Duodenal mucosa (tissue), 2 donors: Measurements from ENCODE around the gene PCDH1.

ENCODE experiments used
- H3K27ac ChIP-seq: one replicate; pipeline ENCODE4 v1.7.0; 2013; ENCODE audit warnings: low read depth, low read length
- H3K27me3 ChIP-seq, 2 donors: one replicate each; pipeline ENCODE4 v1.7.0; 2013; ENCODE audit warnings: low read length in 2 of 2, control low read depth in 1 of 2; ENCODE audit not compliant: insufficient read depth in 2 of 2, control insufficient read depth in 1 of 2
- H3K36me3 ChIP-seq, 2 donors: one replicate each; pipeline ENCODE4 v1.7.0; 2013; ENCODE audit warnings: low read length in 2 of 2, control low read depth in 1 of 2; ENCODE audit not compliant: insufficient read depth in 2 of 2, control insufficient read depth in 1 of 2
- H3K4me1 ChIP-seq, 2 donors: one replicate each; pipeline ENCODE4 v1.7.0; 2013; ENCODE audit warnings: low read length in 2 of 2, control low read depth in 1 of 2; ENCODE audit not compliant: insufficient read depth in 2 of 2, control insufficient read depth in 1 of 2
- H3K4me3 ChIP-seq, 2 donors: one replicate each; pipeline ENCODE4 v1.7.0; 2013; ENCODE audit warnings: low read length in 2 of 2, low read depth in 1 of 2
- H3K9ac ChIP-seq, 2 donors: one replicate each; pipeline ENCODE4 v1.7.0; 2013; ENCODE audit warnings: low read length in 2 of 2, low read depth in 1 of 2
- H3K9me3 ChIP-seq, 2 donors: one replicate each; pipeline ENCODE4 v1.7.0; 2013; ENCODE audit warnings: low read length in 2 of 2, control low read depth in 1 of 2; ENCODE audit not compliant: control insufficient read depth in 1 of 2

PCDH1 gene

DNA sequence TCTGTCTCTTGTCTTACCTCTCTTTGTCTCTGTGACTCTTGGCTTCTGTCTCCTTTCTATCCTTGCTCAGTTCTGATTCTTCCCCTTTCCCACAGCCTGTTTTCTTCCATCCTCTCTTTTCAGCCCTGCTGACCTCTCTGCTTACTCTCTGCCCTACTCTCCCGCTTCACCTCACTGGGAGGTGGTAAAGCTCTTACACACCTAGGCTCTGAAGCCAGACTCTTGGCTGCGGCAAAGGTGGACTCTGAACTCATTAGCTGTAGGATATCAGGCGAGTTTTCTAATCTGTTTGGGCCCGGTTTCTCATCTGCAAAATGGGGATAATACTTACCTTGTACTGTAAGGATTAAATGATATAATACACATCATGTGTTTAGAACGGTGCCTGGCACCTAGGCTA lies 11.1 kb downstream of the PCDH1 start:
- H3K27ac ChIP-seq, result peak overlapping the region; percentile 59
- peak overlapping the region in 1 of 2 donors; percentile 6 for H3K4me3 ChIP-seq
- H3K9ac ChIP-seq, result peak overlapping the region; percentile 11 to 65
- H3K36me3 ChIP-seq, result peaks cover 23 to 53% of the 10 kb centered on the region in 2 donors
- H3K27me3 ChIP-seq, result no peaks in the 10 kb centered on the region
- no peaks in the 10 kb centered on the region for H3K9me3 ChIP-seq
- H3K4me1 ChIP-seq, result peaks cover 77 to 85% of the 10 kb centered on the region in 2 donors

DNA sequence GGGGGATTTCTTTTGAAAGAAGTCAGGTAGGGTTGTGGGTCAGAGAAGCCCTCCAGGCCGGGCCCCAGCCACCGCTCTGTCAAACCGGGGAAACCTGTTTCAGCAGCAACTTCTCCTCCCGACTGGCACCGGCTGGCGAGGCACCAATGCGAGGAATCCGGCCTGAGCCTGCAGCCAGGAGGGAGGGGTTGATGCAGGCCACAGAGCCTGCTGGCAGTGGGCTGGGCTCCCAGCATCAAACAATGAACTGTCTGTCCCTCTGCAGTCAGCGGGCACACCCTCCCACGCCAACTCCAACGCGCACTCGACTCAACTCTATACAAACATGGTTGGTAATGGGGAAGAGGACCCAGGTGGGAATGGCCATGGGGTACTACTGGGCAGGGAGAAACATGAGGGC lies 12.1 kb downstream of the PCDH1 start:
- Histone ChIP-seq H3K27ac (peak overlapping the region; percentile 59), H3K4me1 (peaks cover 66 to 78% of the 10 kb centered on the region in 2 donors), H3K9ac (peak overlapping the region; percentile 11 to 65)

DNA sequence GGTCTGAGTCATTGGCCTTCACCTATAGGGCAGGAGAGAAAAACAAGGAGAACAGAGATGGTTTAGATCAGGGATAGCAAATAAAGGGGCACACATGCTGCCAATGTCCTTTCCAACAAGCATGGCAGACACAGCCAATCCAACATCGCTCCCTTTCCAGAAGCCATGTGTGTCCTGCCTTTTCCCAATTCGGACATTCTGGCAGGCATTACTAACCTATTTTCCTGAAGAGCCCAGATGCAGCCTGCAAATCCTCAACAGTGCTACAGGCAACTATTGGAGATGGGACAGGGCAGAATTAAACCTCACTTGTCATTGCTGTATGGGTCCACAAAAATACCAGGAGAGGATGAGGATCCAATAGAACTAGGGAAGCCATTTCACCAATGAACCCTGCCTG lies 12.8 kb downstream of the PCDH1 start:
- Histone ChIP-seq H3K4me1 (peaks cover 60 to 71% of the 10 kb centered on the region in 2 donors), H3K4me3 (peak overlapping the region in 1 of 2 donors; percentile 23), H3K36me3 (peaks cover 23 to 60% of the 10 kb centered on the region in 2 donors), H3K9ac (peak overlapping the region; percentile 8 to 33), H3K27ac (peak overlapping the region; percentile 37), H3K9me3 (no peaks in the 10 kb centered on the region), H3K27me3 (no peaks in the 10 kb centered on the region)

More for the DNA sequence above, 12.1 kb downstream of the PCDH1 start:
- H3K9me3 ChIP-seq, result no peaks in the 10 kb centered on the region
- H3K27me3 ChIP-seq, result no peaks in the 10 kb centered on the region
- H3K36me3 ChIP-seq, result peaks cover 23 to 57% of the 10 kb centered on the region in 2 donors
- H3K4me3 ChIP-seq, result no peak overlapping the region

DNA sequence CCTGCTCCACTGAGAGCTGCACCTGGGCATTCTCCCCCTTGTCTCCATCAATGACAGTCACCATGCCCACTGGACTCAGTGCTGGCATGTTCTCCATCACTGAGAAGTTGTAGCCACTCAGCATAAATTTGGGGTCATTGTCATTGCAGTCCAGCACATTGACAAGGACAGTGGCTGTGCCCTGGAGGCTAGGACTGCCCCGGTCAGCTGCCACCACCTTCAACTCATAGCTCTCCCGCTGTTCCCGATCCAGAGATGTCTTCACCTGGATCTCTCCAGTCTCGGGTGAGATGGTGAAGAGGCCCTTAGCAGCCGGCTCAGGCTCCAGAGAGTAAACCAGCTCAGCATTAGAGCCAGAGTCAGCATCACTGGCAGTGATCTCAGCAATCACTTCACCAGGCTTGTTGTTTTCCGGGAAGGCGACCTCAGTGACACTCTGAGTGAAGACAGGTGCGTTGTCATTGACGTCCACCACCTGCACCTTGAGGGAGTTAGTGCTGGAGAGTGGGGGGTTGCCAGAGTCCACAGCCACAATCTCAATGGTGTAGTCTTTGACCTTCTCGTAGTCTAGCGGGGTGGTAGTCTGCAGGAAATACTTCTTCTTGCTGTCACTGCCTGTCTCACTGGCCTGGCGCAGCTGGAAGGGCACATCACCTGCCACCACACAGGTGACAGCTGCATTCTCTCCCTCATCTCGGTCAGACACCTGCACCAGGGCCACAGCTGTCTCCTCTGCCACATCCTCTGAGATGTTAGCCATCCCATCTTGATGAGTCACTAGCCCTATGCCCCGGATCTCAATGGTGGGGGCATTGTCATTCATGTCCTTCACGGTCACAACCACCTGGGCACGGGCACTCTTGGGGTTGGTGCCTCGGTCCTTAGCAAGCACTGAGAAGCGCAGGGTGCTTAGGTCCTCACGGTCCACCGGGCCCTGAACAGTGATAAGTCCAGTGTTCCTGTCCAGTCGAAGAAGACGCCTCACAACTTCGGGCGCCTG lies 13.5 kb downstream of the PCDH1 start:
- no peak overlapping the region for H3K9ac ChIP-seq
- H3K27me3 ChIP-seq, result no peaks in the 10 kb centered on the region
- peaks cover 23 to 64% of the 10 kb centered on the region in 2 donors for H3K36me3 ChIP-seq
- H3K27ac ChIP-seq, result no peak overlapping the region
- H3K4me1 ChIP-seq, result peaks cover 56 to 64% of the 10 kb centered on the region in 2 donors
- no peak overlapping the region for H3K4me3 ChIP-seq
- H3K9me3 ChIP-seq, result no peaks in the 10 kb centered on the region

DNA sequence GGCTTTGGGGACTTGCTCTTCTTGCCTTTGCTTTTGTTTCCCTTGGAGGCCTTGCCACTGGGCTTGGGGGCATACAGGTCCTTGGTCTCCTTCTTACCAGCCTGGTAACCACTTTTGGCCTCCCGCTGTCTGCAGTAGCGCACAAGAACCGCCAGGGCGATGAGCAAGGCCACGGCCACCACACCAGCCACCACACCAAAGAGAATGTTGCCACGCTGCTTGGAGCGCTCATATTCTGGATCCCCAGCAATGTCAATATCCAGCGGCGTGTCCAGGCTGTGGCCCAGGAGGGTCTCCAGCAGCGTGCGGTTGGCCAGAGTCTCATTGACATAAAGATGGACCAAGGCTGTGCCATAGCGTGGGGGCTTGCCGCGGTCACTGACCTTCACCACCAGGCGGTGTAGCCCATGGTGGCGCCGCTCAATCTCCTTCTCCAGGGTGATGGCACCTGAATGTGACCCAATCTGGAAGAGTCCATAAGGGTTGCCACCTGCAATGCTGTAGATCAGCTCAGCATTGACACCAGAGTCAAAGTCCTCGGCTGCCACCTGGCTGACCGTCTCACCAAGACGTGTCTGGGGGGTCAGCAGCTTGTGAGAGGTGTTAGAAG lies 14.5 kb downstream of the PCDH1 start:
- no peak overlapping the region for H3K9ac ChIP-seq
- no peaks in the 10 kb centered on the region for H3K27me3 ChIP-seq
- H3K4me3 ChIP-seq, result no peak overlapping the region
- peaks cover 21 to 59% of the 10 kb centered on the region in 2 donors for H3K36me3 ChIP-seq
- H3K4me1 ChIP-seq, result peaks cover 59 to 66% of the 10 kb centered on the region in 2 donors
- H3K27ac ChIP-seq, result no peak overlapping the region
- no peaks in the 10 kb centered on the region for H3K9me3 ChIP-seq

DNA sequence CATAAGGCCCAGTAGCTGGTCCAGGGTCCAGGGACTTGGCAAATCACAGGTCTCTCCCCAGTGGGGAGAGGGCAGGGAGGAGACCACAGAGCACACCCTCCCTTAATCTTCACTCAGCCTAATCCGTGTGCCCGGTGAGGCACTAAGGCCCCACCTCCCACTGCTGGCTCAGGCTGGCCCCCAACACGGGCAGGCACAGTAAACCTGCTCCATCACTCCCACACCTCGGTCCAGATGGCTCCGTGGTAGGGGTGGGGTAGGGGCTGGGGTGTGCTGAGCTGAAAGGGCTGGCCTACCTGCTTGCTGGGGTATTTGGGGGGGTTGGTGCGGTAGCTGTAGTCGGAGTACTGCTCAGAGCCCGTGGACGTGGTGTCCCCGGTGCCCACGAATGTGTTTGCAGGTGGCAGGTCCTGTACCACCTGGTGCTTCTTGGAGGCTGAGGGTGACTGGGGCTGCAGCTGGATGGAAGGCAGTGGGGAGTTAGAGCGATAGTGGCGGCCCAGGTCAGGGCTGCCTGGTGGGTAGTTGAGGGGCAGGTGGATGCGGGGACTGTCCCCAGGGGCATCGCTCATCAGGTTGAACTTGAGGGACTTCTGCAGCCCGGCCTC lies 15.2 kb downstream of the PCDH1 start:
- no peak overlapping the region for H3K4me3 ChIP-seq
- H3K4me1 ChIP-seq, result peaks cover 59 to 65% of the 10 kb centered on the region in 2 donors
- H3K27me3 ChIP-seq, result no peaks in the 10 kb centered on the region
- no peak overlapping the region for H3K9ac ChIP-seq
- H3K27ac ChIP-seq, result no peak overlapping the region
- H3K9me3 ChIP-seq, result no peaks in the 10 kb centered on the region
- peaks cover 18 to 52% of the 10 kb centered on the region in 2 donors for H3K36me3 ChIP-seq

DNA sequence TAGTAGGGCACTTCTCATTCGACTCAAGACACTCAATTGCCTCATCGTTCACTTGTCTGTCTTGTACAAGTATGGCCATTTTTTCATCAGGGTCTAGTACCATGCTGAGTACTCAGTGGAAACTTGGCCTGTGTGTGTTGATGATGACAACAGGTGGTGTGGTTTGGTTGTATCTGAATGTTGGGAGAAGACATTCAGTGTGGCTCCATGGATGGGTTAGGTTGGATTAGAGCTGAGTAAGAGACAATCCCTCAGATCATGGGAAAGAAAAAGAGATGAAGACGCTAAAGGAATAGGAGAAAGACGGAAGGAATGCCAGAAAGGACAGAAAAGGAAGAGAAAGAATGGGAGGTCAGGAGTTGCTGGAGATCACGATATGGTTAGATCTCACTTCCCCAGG lies 17.0 kb downstream of the PCDH1 start:
- Histone ChIP-seq H3K36me3 (peaks cover 18 to 56% of the 10 kb centered on the region in 2 donors), H3K9ac (no peak overlapping the region), H3K4me3 (no peak overlapping the region), H3K9me3 (no peaks in the 10 kb centered on the region), H3K27ac (no peak overlapping the region), H3K4me1 (peaks cover 46 to 53% of the 10 kb centered on the region in 2 donors), H3K27me3 (no peaks in the 10 kb centered on the region)

DNA sequence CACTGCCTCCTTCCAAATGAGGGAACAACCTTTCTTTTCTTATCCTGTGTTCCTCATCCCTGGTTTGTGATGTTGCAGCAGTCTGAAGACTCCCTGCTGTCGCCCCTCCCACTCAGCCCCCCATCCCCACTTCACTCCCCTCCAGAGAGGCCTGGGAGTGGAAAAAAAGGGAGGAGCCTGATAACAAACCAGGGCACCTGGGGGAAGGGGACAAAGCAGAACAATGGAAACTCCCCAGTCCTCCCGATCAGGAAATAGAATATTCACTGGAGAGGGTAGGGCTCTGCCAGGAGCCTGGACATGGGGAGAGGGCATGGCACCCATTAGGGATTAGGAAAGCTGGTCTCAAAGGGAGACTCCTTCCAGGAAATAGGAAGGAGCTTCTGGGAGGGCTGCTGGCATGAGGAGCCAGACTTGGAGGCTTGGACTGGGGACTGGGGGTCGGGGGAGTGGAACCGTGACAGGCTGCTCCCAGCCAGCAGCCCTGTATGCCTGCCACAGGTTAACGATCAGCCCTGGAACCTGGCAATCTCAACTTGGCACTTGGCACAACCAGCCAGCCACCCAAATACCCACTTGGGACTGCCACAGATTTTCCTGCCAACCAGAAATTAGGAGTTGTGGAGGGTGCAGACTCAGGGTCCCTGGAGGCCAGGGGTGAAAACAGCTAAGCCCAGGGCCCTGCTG lies 20.0 kb downstream of the PCDH1 start:
- Histone ChIP-seq H3K36me3 (peaks cover 4 to 37% of the 10 kb centered on the region in 2 donors), H3K27ac (peak overlapping the region; percentile 26), H3K4me1 (peaks cover 31 to 33% of the 10 kb centered on the region in 2 donors), H3K4me3 (peak overlapping the region in 1 of 2 donors; percentile 18), H3K27me3 (no peaks in the 10 kb centered on the region), H3K9me3 (no peaks in the 10 kb centered on the region), H3K9ac (peak overlapping the region in 1 of 2 donors; percentile 16)

DNA sequence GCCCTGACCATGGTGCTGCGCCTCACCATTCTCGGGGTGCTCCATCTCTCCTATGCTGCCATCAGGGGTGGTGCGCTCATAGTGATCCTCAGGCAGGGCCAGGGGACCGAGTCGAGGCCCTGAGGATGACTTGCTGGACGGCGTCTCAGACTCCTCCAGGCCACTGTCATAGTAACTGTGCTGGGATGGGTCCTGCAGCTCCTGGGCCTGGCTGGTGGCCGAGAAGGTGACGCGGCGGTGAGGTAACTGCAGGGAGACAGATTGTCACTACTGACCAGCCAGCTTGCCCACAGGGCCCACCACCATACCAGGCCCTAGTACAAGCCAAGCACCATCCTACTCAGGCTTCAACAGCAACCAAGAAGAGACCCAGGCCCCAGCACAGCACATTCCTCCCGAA lies 21.0 kb downstream of the PCDH1 start:
- no peak overlapping the region for H3K27ac ChIP-seq
- H3K4me3 ChIP-seq, result no peak overlapping the region
- peaks cover under 1 to 29% of the 10 kb centered on the region in 2 donors for H3K36me3 ChIP-seq
- no peaks in the 10 kb centered on the region for H3K27me3 ChIP-seq
- H3K9me3 ChIP-seq, result no peaks in the 10 kb centered on the region
- H3K9ac ChIP-seq, result no peak overlapping the region
- peaks cover 26 to 27% of the 10 kb centered on the region in 2 donors for H3K4me1 ChIP-seq
